NOMO-1 (cell line): ENCODE results near the gene TNFSF9.
"Not testable (repeated sequence)": the region's sequence is repeated elsewhere in the genome, so short reads cannot be mapped to it uniquely, and the experiment has no call there.

Experiments
- DNase-seq, 2 experiments: peaks; one replicate each; lab custom pipeline; 2025; ENCODE audit not compliant: unreplicated experiment in 2 of 2; lab: John Stamatoyannopoulos, UW

Gene TNFSF9

DNA sequence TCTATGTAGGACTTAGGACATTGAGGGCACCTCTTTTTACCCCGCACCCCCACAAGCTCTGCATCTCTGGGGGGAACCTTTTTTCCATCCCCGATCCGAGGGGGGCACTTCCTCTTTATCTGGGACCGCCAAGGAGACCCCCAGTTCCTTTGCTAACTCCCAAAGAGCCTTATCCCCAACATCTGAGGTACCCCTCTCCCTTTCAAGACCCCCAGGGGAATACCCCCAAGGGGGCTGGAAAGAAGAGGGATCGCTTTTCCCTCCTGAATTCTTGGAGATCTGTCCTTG lies 1.1 kb downstream of the TNFSF9 start:
- DNase-seq: no peak

DNA sequence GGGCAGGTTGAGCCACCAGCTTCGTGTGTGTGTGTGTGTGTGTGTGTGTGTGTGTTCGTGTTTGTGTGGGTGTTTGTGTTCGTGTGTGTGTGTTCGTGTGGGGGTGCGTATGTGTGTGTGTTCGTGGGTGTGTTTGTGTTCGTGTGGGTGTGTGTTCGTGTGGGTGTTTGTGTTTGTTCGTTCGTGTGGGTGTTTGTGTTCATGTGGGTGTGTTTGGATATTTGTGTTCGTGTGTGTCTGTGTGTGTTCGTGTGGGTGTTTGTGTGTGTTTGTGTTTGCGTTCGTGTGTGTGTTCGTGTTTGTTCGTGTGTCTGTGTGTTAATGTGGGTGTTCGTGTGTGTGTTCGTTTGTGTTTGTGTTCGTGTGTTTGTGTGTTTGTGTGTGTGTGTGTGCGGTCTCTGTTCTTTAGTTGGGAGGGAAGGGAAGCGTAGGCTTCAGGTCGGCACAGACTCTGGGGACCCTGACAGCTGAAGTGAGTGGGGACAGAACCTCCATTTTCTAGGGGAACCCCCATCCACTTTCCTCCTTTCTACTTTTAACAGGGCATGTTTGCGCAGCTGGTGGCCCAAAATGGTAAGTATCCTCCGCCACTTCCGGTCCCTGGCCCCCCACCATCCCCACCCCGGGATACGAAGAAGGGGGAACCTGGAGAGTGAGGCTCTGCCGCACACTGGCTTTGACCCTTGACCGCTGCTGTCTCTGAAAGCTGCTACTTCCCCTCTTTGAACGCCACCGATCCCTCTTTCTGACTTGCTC lies 1.6 kb downstream of the TNFSF9 start:
- DNase-seq: peak; percentile 73 to 77

DNA sequence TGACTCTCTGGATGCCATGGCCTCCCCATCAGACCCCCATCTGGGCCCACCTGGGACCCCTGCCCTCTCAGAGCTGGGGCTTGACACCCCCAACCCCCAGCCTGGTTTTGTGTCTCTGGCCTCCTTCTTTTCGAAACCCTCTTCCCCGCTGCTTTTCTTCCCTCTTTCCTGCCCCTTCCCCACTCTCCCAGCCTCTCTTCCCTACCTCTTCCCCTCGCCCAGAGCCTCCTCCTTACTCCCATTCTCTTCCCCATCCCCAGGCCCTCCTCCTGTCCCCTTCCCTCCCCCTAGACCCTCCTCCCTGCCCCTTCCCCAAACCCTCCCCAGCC lies 2.1 kb downstream of the TNFSF9 start:
- DNase-seq: no peak

DNA sequence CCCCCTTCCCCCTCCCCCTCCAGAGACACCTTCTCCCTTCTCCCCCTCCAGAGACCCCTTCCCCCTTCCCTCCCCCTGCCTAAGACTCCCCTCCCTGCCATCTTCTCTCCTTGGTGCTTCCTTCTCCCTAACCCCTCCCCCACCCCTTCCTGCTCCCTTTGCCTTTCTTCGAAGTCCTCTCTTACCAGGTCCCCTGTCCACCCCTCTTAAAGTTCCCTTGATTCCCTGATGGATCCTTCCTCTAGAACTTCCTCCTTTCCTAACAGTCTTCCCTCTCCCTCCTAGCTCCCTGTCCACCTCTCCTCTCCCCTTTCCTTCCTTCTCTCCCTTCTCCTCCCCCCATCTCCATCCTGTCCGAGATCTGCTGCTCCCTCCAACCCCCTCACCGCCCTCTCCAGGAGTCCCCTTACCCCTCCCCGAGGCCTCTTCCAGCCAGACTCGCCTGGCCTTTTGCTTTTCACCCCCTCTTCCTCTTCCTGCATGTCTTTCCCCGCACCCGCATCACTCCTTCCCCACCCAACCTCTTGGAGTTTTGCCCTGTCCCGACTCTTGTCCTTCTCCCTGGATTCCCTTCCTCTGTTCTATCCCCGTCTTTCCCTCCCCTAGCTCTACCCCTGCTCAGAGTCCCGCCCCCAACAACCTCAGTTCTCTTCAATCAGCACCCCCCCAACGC lies 3.1 kb downstream of the TNFSF9 start:
- no peak for DNase-seq

DNA sequence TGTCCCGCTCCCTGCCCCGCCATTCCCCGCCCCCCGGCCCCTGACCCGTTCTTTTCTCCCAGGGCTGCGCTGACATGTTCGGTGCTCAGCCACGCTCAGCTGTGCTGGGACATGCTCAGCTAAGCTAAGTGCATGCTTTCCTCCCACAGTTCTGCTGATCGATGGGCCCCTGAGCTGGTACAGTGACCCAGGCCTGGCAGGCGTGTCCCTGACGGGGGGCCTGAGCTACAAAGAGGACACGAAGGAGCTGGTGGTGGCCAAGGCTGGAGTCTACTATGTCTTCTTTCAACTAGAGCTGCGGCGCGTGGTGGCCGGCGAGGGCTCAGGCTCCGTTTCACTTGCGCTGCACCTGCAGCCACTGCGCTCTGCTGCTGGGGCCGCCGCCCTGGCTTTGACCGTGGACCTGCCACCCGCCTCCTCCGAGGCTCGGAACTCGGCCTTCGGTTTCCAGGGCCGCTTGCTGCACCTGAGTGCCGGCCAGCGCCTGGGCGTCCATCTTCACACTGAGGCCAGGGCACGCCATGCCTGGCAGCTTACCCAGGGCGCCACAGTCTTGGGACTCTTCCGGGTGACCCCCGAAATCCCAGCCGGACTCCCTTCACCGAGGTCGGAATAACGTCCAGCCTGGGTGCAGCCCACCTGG lies 3.7 kb downstream of the TNFSF9 start:
- no peak for DNase-seq

DNA sequence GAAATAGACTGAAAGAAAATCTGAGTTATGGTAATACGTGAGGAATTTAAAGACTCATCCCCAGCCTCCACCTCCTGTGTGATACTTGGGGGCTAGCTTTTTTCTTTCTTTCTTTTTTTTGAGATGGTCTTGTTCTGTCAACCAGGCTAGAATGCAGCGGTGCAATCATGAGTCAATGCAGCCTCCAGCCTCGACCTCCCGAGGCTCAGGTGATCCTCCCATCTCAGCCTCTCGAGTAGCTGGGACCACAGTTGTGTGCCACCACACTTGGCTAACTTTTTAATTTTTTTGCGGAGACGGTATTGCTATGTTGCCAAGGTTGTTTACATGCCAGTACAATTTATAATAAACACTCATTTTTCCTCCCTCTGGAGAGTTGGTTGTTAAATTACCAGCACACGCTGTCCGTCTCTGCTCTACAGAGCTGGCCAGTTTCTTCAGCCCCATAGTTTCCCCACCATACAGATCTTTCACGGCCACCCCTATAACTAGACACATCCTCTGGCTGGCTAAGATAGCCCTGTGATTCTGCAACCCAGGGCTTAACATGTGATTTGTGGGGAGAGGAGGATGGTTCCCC lies 4.8 kb downstream of the TNFSF9 start:
- DNase-seq: no peak

DNA sequence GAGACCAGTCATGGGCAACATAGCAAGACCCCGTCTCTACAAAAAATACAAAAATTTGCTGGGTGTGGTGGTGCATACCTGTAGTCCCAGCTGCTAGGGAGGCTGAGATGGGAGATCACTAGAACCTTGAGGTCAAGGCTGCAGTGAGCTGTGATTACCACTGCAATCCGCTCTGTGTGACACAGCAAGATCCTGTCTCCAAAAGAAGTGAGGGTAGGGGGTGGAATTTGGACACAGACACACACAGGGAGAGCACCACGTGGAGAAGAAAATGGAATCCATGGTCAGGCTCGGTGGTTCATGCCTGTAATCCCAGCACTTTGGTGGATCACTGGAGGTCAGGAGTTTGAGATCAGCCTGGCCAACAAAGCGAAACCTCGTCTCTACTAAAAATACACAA lies 8.7 kb downstream of the TNFSF9 start:
- DNase-seq: no peak

DNA sequence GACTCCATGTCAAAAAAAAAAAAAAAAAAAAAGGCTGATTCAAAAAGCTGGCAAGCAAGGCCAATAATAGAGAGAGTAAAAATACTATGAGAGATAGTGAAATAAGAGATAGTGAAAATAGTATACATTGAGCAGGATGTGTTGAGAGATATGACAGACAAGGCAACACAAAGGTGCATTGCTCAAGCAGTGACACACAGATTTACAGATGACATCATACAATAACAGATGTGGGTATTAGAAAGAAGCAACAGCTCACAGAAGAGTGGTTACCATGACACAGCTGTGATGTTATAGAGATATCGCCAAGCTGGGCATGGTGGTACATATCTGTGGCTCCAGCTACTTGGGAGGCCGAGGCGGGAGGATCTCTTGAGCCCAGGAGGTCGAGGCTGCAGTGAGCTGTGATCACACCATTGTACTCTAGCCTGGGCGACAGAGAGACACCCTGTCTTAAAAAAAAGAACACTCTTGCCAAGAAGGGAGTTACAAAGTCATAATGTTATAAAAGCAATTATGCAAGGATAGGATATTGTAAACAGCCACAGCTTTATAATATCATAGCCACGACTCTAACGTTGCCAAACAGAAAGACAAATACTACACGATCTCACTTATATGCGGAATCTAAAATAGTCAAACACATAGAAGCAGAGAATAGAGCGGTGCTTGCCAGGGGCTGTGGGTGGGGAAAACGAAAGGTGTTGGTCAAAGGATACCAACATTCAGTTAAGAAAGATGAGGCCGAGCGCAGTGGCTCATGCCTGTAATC lies 10.3 kb downstream of the TNFSF9 start:
- no peak for DNase-seq

DNA sequence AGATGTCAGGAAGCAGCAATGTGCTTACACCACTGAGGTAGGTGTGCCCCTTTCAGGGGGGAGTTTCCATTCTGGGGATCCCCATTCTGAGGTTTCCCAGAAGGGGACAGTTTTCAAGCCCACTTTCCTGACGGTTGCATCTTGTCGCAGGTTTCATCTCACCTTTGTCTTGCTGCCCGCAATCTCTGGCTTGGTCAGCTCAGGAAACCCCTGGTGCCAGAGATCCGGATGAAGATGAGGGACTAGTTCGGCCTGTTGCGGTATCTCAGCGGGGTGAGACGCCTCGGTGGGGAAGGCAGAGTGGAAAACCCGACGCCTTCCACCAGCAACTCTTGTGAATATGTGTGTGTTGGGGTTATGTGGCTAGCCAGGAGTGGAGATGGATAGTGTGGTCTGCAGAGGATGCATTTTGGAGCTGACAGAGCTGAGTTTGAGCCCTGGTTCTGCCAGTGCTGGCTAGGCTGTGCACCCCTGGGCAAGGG lies 13.1 kb downstream of the TNFSF9 start:
- DNase-seq: no peak

DNA sequence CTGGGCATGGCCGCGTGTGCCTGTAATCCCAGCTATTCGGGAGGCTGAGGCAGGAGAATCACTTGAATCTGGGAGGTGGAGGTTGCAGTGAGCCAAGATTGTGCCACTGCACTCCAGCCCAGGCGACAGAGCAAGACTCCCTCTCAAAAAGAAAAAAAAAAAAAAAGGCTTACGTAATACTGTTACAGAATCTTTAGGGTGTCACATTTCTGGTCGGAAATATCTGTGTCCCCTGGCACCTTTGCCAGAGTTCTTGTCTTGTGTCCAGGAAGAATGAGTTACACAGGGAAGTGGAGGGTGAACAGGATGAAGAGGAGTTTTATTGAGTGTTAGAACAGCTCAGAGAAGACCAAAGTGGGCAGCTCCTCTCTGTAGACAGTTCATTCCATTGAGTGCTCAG lies 19.9 kb downstream of the TNFSF9 start:
- peak in 1 of 2 experiments; percentile 30 for DNase-seq

DNA sequence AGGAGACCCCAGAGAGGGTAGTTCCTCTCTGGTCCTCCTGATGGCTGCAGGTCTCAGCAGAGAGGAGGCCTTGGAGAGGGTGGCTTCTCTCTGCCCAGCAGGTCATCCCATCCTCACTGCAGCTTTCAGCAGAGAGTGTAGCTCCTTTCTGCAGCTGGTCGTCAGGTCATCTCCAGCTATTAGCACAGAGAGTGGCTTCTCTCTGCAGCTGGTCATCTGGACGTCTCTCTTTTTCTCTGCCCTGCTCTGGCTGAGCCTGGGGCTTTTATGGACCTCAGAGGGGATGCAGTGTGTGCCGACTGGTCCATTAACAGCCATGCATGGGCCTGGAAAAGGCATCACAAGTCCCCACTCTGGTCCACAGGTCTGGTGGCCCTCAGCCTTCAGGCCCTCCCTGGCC lies 20.3 kb downstream of the TNFSF9 start:
- no peak for DNase-seq

DNA sequence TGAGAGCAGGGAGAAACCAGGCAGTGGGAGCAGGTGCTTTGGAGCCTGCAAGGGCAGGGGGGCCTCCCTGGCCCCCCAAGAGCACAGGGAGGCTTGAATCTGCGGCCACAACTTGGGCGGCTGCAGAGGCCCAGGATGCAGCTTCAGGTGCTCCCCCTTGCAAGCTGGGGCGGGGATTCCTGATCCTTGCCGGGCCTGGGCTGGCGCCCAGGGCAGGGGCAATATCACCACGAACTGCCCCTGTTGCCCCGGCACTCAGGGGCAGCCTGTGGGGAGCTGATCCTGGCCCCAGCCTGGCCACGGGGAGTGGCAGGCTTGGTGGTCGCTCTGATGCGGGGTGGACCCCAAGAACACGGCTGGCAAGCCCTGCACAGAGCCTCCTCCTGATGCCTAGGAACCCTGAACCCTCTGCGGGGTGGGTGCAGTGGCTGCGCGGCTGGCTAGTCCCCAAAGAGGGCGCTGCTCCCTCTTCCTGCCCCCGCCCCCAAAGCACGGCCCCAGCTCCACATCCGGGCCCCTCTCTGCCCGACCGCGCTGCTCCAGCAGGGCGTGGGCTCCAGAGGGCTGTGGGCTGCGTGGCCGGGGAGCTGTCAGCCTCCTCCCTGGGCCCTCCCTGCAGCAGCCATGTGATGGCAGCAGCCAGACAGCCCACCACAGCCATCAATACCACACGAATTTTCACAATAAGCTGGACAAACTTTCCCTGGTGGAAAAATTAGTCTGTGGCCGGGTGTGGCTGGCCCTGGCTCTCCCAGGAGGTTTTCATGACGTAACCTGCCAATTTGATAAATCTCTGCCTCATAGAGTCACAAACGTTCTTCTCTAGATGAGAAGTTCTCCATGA lies 21.0 kb downstream of the TNFSF9 start:
- DNase-seq: peak; percentile 62 to 81

DNA sequence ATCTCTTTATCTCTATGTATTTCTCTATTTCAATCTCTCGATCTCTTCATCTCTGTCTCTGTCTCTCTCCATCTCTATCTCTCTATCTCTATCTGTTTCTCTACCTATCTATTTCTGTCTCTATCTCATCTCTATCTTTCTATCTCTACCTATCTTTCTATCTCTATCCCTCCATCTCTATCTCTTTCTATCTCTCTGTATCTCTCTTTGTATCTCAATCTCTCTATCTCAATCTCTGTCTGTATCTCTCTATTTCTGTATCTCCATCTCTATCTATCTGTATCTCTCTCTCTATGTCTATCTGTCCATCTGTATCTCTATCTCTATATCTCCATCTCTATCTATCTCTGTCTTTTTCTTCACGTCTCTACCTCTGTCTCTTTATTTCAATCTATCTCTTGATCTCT lies 25.2 kb downstream of the TNFSF9 start:
- DNase-seq: no peak

DNA sequence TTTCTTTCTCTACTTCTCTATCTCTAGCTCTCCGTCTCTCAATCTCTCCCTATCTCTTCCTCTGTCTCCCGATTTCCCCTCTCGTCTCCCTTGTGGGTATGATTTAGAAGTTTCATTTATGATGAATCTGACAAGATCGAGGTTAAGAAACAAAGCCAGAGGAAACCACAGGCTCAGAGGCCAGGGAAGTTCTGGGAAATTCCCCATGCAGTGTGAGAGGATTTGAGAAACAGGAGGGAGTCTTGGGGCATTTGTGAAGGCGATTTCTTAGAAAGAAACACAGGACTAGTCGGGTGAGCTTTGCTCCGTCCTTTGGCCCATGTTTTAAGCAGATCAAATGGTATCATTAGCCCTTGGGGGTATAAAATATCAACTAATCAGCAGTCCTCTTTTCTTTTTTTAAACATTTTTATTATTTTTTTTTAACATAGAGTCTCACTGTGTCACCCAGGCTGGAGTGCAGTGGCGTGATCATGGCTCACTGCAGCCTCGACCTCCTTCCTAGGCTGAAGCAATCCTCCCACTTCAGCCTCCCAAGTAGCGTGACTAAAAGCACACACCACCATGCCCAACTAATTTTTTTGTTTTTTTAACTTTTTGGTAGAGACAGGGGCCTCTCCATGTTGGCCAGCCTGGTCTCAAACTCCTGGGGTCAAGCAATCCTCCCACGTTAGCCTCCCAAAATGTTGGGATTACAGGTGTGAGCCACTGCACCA lies 25.8 kb downstream of the TNFSF9 start:
- DNase-seq: no peak

DNA sequence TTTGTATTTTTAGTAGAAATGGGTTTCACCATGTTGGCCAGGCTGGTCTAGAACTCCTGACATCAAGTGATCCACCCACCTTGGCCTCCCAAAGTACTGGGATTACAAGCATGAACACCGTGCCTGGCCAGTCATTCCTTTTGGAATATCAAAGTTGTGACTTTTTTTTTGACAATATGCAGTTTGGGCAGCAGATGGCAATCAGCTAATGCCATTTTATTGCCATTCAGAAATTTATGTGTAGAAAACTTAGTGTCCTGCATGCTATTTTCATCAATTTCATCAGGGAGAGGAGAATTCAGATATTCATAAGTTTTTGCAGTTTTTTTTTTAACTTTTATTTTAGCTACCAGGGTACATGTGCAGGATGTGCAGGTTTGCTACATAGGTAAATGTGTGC lies 31.6 kb downstream of the TNFSF9 start:
- DNase-seq: not testable (repeated sequence)

DNA sequence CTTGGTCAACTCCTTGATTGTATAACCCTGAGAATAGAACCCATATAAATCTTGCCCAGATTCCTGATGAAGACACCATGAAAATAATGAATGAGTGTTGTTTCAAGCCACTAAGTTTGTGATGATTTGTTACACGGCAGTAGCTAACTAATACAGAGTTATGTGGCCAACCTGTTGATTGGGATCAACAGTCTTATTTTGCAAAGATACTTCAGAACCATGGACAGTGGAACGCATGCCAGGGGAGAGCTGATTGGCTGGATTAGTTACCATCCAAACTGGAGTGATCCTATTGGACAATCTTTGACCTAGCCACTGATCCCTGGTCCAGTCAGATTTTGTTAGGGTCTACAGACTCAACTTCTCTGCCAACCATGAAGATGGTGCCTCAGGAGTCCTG lies 33.6 kb downstream of the TNFSF9 start:
- DNase-seq: no peak

DNA sequence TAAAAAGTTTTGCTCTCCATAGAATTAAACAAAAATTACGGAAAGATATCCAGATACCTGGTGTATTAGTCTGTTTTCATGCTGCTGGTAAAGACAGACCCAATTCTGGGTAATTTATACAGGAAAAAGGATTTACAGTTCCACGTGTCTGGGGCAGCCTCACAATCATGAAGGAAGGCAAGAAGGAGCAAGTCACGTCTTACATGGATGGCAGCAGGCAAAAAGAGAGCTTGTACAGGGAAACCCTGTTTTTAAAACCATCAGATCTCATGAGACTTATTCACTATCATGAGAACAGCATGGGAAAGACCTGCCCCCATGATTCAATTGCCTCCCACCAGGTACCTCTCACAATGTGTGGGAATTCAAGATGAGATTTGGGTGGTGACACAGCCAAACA lies 35.9 kb downstream of the TNFSF9 start:
- not testable (repeated sequence) for DNase-seq

DNA sequence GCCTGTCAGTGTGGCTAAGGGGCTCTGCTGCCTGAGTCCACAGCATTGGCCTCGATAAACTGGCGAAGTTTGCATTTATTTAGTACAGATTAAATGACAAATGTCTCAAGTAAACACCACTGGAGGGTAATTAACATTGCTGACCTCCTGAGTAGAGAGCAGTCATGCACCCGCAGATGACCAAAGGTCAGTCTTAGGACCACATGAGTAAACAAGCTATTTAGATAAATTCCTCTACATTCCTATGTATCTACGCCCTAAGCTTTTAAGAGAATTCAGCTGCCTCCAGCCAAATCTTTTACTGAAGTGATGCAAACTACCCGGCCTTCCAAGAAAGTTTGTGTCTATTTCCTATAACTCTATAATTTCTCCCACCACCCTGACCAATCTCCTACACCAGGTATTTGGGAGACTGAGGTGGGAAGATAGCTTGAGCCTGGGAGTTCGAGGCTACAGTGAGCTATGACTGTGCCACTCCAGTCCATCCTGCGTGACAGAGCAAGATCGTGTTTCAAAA lies 37.2 kb downstream of the TNFSF9 start:
- no peak for DNase-seq

DNA sequence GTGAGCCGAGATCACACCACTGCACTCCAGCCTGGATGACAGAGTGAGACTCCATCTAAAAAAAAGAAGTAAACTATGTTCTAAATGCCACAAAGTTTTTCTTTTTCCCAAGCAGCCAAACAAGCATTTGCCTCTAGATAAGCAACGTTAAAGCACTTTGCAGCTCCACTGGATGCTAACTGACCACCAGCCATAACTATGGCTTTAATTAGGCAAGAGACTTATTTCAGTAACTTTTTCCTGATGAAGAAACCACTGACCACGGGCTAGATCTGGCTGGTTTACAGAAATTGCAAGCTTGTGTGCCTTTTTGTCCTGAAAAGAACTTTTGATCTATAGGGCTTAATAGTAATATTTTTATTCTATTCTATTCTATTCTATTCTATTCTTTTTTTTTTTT lies 38.0 kb downstream of the TNFSF9 start:
- no peak for DNase-seq
